ENCODE measurements around the gene TAF3. TPM values are rescaled to one million over a fixed set of nuclear protein-coding genes. Genes with fewer than 3 reads are reported as not detected.

The TAF3 gene
- total RNA-seq, 1 donor from 2014 or later, result 12.6 TPM

DNA sequence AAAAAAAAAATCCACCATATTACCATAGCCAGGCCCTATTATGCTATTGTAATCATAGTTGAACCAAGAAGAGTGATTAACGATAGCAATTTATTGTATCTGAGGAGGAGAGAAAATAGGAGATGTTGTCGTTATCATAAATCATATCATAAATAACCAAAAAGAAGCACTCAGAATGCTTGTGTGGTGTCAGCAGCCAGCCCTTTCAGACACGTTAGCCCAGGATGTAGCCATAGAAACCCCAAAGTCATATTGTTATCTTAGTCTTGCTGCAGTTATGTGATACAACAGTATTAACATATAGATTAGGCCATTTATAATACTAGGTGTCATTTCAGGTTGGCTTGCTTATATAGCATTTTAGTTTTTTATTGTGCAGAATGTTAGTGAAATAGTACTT is 134.0 kb downstream of the TAF3 start:
- TF ChIP-seq CTCF (IDR thresholded peaks at IDR 0.05), result no peak
- H3K9me3 Mint-ChIP-seq, result no peaks in the 10 kb centered on the region
- peaks cover 40% of the 10 kb centered on the region for H3K4me1 Mint-ChIP-seq
- CTCF ChIA-PET, result no interaction called here
- no peak for ATAC-seq (ENCODE audit: low read depth)
- no peak overlapping the region for H3K4me3 Mint-ChIP-seq
- H3K36me3 Mint-ChIP-seq (ENCODE audit: low read depth), result peaks cover 5% of the 10 kb centered on the region
- H3K27ac Mint-ChIP-seq, result no peak overlapping the region
- DNase-seq, result no peak
- POLR2A ChIA-PET, result no interaction called here
- intact Hi-C loops (cut with micrococcal nuclease), result no loop called here
- no peaks in the 10 kb centered on the region for H3K27me3 Mint-ChIP-seq

- peaks cover 35% of the 10 kb centered on the region for H3K4me1 Mint-ChIP-seq
- H3K27me3 Mint-ChIP-seq, result no peaks in the 10 kb centered on the region
- no peak for TF ChIP-seq CTCF (IDR thresholded peaks at IDR 0.05)
- H3K27ac Mint-ChIP-seq, result no peak overlapping the region
- DNase-seq, result no peak
- ChIA-PET POLR2A (no interaction called here), CTCF (no interaction called here)
- peaks cover 1% of the 10 kb centered on the region for H3K36me3 Mint-ChIP-seq (ENCODE audit: low read depth)
- intact Hi-C loops (cut with micrococcal nuclease), result no loop called here
- ATAC-seq (ENCODE audit: low read depth), result no peak
- no peaks in the 10 kb centered on the region for H3K9me3 Mint-ChIP-seq
- no peak overlapping the region for H3K4me3 Mint-ChIP-seq
Measured at GRCh38 chr10:7953447-7953846, 135.1 kb downstream of the TAF3 start.

GRCh38 chr10:7955446-7955845 is 137.1 kb downstream of the TAF3 start:
- no peaks in the 10 kb centered on the region for H3K9me3 Mint-ChIP-seq
- CTCF ChIA-PET, result no interaction called here

GRCh38 chr10:7956508-7956907 is 138.2 kb downstream of the TAF3 start:
- Mint-ChIP-seq H3K27me3 (no peaks in the 10 kb centered on the region), H3K36me3 (ENCODE audit: low read depth) (peaks cover 7% of the 10 kb centered on the region), H3K4me3 (no peak overlapping the region), H3K4me1 (peaks cover 11% of the 10 kb centered on the region), H3K9me3 (no peaks in the 10 kb centered on the region), H3K27ac (no peak overlapping the region)
- DNase-seq (no peak), ATAC-seq (ENCODE audit: low read depth) (no peak)
- ChIA-PET POLR2A (no interaction called here), CTCF (no interaction called here)
- no peak for TF ChIP-seq CTCF (IDR thresholded peaks at IDR 0.05)
- intact Hi-C loops (cut with micrococcal nuclease), result no loop called here

More at GRCh38 chr10:7955446-7955845, 137.1 kb downstream of the TAF3 start:
- H3K36me3 Mint-ChIP-seq (ENCODE audit: low read depth), result peaks cover 7% of the 10 kb centered on the region
- intact Hi-C loops (cut with micrococcal nuclease), result no loop called here
- POLR2A ChIA-PET, result no interaction called here
- DNase-seq, result no peak
- ATAC-seq (ENCODE audit: low read depth), result no peak
- H3K4me3 Mint-ChIP-seq, result no peak overlapping the region
- no peaks in the 10 kb centered on the region for H3K27me3 Mint-ChIP-seq
- H3K27ac Mint-ChIP-seq, result no peak overlapping the region
- TF ChIP-seq CTCF (IDR thresholded peaks at IDR 0.05), result no peak
- peaks cover 18% of the 10 kb centered on the region for H3K4me1 Mint-ChIP-seq

DNA sequence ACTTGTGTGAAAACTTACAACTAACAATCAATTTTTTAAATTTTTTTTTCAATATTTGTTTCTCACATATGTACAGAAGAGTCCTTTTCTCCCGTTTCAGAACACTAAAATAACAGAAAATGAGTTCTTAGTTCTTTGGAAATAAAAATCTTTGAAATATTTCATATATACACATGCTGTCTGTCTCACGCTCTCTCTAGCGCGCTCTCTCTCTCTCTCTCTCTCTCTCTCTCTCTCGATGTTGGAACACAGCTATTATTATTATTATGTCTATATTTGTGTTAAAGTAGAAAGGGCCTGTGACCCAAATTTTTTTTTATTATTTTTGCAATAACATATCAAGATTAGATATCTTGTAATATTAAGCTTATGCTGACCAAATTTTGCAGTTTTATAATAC is 139.3 kb downstream of the TAF3 start:
- CTCF ChIA-PET, result no interaction called here
- no peaks in the 10 kb centered on the region for H3K27me3 Mint-ChIP-seq
- peaks cover 11% of the 10 kb centered on the region for H3K4me1 Mint-ChIP-seq

More for the DNA sequence above, 139.3 kb downstream of the TAF3 start:
- H3K36me3 Mint-ChIP-seq (ENCODE audit: low read depth), result peaks cover 7% of the 10 kb centered on the region
- no peak overlapping the region for H3K27ac Mint-ChIP-seq
- intact Hi-C loops (cut with micrococcal nuclease), result no loop called here
- POLR2A ChIA-PET, result no interaction called here
- H3K9me3 Mint-ChIP-seq, result no peaks in the 10 kb centered on the region
- H3K4me3 Mint-ChIP-seq, result no peak overlapping the region
- TF ChIP-seq CTCF (IDR thresholded peaks at IDR 0.05), result no peak
- no peak for DNase-seq
- no peak for ATAC-seq (ENCODE audit: low read depth)

All from activated B cell treated with CpG ODN at 0.5 μM for 24 hours (primary cell).